Activated naive CD8-positive, alpha-beta T cell treated with anti-CD3 and anti-CD28 coated beads, Interleukin-2, amount 50 U/mL, for 24 hours (primary cell): Measurements from ENCODE around the gene CAMSAP1.

Experiments used
- ATAC-seq: fragments of 150-1000 bp; cut with Tn5 transposase; one replicate; pipeline ENCODE4 v1.10.0; 2021
- DNase-seq: peaks from one replicate; pipeline ENCODE4 v3.0.0; 2021
- H3K27ac Mint-ChIP-seq: one replicate; pipeline ENCODE4 v1.8.0; 2021; ENCODE audit warnings: mild to moderate bottlenecking, mixed read lengths
- H3K27me3 Mint-ChIP-seq: one replicate; pipeline ENCODE4 v1.8.0; 2021; ENCODE audit warnings: mixed read lengths
- H3K36me3 Mint-ChIP-seq: one replicate; pipeline ENCODE4 v1.8.0; 2021; ENCODE audit warnings: low read depth, mixed read lengths
- H3K4me1 Mint-ChIP-seq: one replicate; pipeline ENCODE4 v1.8.0; 2021; ENCODE audit warnings: mixed read lengths
- H3K4me3 Mint-ChIP-seq: one replicate; pipeline ENCODE4 v1.8.0; 2021; ENCODE audit warnings: mild to moderate bottlenecking, moderate library complexity, mixed read lengths
- H3K9me3 Mint-ChIP-seq: one replicate; pipeline ENCODE4 v1.8.0; 2021; ENCODE audit warnings: mixed read lengths

CAMSAP1 gene

GRCh38 chr9:135818718-135819475, 88.4 kb downstream of the CAMSAP1 start:
- H3K36me3 Mint-ChIP-seq: peaks cover 41% of the 10 kb centered on the region
- no peak overlapping the region for H3K4me3 Mint-ChIP-seq
- H3K9me3 Mint-ChIP-seq: no peaks in the 10 kb centered on the region
- H3K27me3 Mint-ChIP-seq: no peaks in the 10 kb centered on the region
- H3K27ac Mint-ChIP-seq: no peak overlapping the region
- H3K4me1 Mint-ChIP-seq: peaks cover 6% of the 10 kb centered on the region
- no peak for DNase-seq
- ATAC-seq: no peak

- peaks cover 40% of the 10 kb centered on the region for H3K36me3 Mint-ChIP-seq
- H3K27me3 Mint-ChIP-seq: no peaks in the 10 kb centered on the region
- H3K27ac Mint-ChIP-seq: no peak overlapping the region
- no peaks in the 10 kb centered on the region for H3K9me3 Mint-ChIP-seq
- H3K4me1 Mint-ChIP-seq: peaks cover 6% of the 10 kb centered on the region
- DNase-seq (no peak), ATAC-seq (no peak)
- H3K4me3 Mint-ChIP-seq: no peak overlapping the region
These were observed 89.2 kb downstream of the CAMSAP1 start for GRCh38 chr9:135817951-135818717.

GRCh38 chr9:135816651-135816970, 90.7 kb downstream of the CAMSAP1 start:
- Mint-ChIP-seq H3K27me3 (no peaks in the 10 kb centered on the region), H3K27ac (no peak overlapping the region), H3K9me3 (no peaks in the 10 kb centered on the region), H3K4me3 (no peak overlapping the region), H3K36me3 (peaks cover 34% of the 10 kb centered on the region), H3K4me1 (peaks cover 6% of the 10 kb centered on the region)
- DNase-seq: no peak
- no peak for ATAC-seq

GRCh38 chr9:135815830-135816650, 91.3 kb downstream of the CAMSAP1 start:
- Mint-ChIP-seq H3K9me3 (no peaks in the 10 kb centered on the region), H3K4me3 (no peak overlapping the region), H3K27ac (no peak overlapping the region), H3K4me1 (peaks cover 6% of the 10 kb centered on the region), H3K36me3 (peaks cover 31% of the 10 kb centered on the region), H3K27me3 (no peaks in the 10 kb centered on the region)
- ATAC-seq (peak; percentile 40), DNase-seq (no peak)

DNA sequence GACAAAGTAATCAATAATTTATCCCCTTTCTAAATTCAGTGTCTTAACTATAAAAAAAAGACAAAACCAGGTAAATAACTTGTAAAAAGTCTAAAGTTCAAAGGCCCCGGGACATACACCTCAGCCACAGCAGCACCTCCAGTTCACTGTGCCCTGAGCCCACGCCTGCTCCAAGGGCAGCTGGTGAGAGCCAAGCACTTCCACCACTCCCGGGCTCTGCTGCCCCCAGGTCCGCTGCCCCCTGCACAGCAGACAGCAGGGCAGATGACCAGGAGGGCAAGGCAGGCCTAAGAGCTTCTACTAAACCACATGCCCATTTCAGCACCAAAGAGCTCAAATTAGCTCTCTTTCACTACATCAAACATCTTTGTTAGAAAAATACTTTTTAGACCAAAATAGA, 91.9 kb downstream of the CAMSAP1 start:
- Mint-ChIP-seq H3K4me3 (no peak overlapping the region), H3K36me3 (peaks cover 34% of the 10 kb centered on the region), H3K27ac (no peak overlapping the region), H3K9me3 (no peaks in the 10 kb centered on the region), H3K4me1 (peaks cover 6% of the 10 kb centered on the region), H3K27me3 (no peaks in the 10 kb centered on the region)
- DNase-seq: no peak
- ATAC-seq: no peak

DNA sequence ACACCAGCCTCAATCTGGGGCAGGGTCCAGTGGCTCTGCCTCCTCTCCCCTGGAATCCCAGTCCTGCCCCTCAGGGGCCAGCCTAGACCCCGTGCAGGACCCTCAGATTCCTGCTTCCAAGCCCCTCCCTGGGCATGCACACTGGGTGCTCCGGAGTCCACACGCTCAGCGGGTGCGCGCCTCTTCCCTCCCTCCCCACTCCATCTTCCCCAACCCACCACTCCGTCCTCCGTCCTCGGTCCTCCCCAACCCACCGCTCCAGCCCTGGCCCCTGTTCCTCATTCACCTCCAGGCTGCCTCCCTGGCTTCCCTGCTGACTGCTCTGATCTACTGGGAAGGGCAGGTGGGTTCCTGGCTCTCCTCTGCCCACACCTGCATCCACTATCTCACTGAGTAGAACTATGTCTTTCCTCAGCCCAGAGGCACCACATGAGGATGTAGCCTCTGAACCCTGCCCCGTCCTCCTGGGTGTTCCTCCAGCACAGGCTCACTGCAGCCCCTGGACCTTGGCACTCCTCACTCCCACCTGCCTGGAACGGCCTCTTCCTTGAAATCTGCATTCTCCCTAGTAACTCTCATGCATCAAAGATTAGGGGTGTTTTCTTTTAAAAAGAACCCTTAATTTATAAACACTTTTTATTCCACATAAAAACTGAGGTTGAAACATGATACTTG, 92.8 kb downstream of the CAMSAP1 start:
- H3K27ac Mint-ChIP-seq: no peak overlapping the region

GRCh38 chr9:135813671-135814290, 93.6 kb downstream of the CAMSAP1 start:
- Mint-ChIP-seq H3K36me3 (peaks cover 29% of the 10 kb centered on the region), H3K27ac (no peak overlapping the region)
- no peak for ATAC-seq

More for the DNA sequence above, 92.8 kb downstream of the CAMSAP1 start:
- Mint-ChIP-seq H3K4me3 (no peak overlapping the region), H3K36me3 (peaks cover 30% of the 10 kb centered on the region), H3K27me3 (no peaks in the 10 kb centered on the region), H3K9me3 (no peaks in the 10 kb centered on the region), H3K4me1 (peaks cover 6% of the 10 kb centered on the region)
- no peak for DNase-seq
- ATAC-seq: no peak

GRCh38 chr9:135812961-135813360, 94.4 kb downstream of the CAMSAP1 start:
- Mint-ChIP-seq H3K27ac (no peak overlapping the region), H3K4me1 (peaks cover 6% of the 10 kb centered on the region), H3K27me3 (no peaks in the 10 kb centered on the region), H3K4me3 (no peak overlapping the region), H3K36me3 (peaks cover 25% of the 10 kb centered on the region), H3K9me3 (no peaks in the 10 kb centered on the region)
- DNase-seq (no peak), ATAC-seq (no peak)

More at GRCh38 chr9:135813671-135814290, 93.6 kb downstream of the CAMSAP1 start:
- H3K4me3 Mint-ChIP-seq: no peak overlapping the region
- H3K27me3 Mint-ChIP-seq: no peaks in the 10 kb centered on the region
- H3K9me3 Mint-ChIP-seq: no peaks in the 10 kb centered on the region
- peaks cover 6% of the 10 kb centered on the region for H3K4me1 Mint-ChIP-seq
- DNase-seq: no peak

DNA sequence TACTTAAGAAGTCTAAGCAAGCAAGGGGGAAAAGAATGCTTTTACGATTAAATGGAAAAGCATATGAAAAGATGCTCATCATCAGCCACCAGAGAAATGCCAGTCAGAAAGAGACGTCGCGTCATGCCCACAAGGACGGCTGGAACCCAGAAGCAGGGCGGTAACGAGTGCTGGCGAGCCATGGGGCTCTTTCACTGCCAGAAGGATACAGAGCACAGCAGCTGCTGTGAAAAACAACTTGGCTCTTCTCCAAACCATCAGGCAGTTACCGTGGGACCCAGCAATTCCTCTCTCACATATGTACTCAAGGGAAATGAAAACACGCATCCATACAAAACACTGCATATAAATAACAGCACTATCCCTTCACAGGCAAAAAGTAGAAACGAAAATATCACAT, 95.5 kb downstream of the CAMSAP1 start:
- ATAC-seq (no peak), DNase-seq (no peak)
- Mint-ChIP-seq H3K4me3 (no peak overlapping the region), H3K27ac (no peak overlapping the region), H3K36me3 (peaks cover 24% of the 10 kb centered on the region), H3K9me3 (no peaks in the 10 kb centered on the region), H3K27me3 (no peaks in the 10 kb centered on the region), H3K4me1 (peaks cover 6% of the 10 kb centered on the region)

- Mint-ChIP-seq H3K36me3 (peaks cover 21% of the 10 kb centered on the region), H3K27me3 (no peaks in the 10 kb centered on the region), H3K27ac (no peak overlapping the region), H3K4me3 (no peak overlapping the region), H3K4me1 (peaks cover 2% of the 10 kb centered on the region), H3K9me3 (no peaks in the 10 kb centered on the region)
- ATAC-seq (no peak), DNase-seq (no peak)
These were observed 96.4 kb downstream of the CAMSAP1 start for GRCh38 chr9:135810806-135811575.

DNA sequence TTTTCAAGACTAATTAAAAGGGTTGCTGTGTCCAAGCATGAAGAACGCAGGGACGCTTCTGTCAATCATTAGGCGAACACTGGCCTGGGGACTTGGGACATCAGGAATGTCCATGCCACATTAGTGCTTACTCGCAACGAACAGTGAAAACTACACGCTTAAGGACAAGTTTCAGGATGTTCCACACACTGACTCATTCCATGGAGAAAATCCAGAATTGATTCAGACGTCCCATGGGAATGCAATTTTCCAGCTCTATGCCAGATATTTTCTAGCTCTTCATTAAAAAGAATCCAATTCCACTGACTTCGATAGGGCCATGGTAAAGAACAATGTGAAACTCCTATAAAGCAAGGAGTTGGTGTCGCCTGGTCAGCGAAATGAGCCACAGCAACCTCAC, 98.2 kb downstream of the CAMSAP1 start:
- Mint-ChIP-seq H3K36me3 (peaks cover 16% of the 10 kb centered on the region), H3K27me3 (no peaks in the 10 kb centered on the region), H3K9me3 (no peaks in the 10 kb centered on the region), H3K4me1 (peaks cover 6% of the 10 kb centered on the region), H3K27ac (no peak overlapping the region), H3K4me3 (no peak overlapping the region)
- DNase-seq (no peak), ATAC-seq (no peak)

DNA sequence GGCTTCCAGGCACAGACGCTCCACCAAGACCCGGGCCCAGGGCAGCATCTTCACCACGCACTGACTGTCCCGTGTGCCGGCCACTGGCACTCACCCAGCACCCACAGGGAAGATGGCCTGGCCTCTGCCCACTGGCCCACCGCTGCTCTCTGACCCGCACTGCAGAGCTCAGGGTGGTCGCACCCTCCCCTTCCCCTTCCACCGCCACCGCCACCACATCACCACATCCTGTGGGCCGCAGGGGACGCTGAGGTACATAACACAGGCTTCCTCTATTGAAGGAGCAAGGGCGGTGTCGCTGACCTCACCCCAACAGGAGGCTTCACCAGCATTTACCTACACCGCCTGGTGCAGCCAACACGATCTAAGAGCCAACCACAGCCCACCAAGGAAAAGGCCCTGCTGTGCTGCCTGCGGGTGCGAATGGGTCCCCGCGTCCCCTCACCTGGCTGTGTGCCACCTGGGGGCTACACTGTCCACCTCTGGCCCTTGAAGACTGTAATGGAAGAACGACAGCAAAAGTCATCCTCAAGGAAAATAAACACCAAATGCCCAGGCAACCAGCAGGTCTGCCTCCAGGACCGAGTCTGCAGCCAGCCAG, 101.8 kb downstream of the CAMSAP1 start:
- peaks cover 6% of the 10 kb centered on the region for H3K4me1 Mint-ChIP-seq
- no peaks in the 10 kb centered on the region for H3K27me3 Mint-ChIP-seq
- no peak for DNase-seq
- H3K4me3 Mint-ChIP-seq: no peak overlapping the region
- H3K9me3 Mint-ChIP-seq: no peaks in the 10 kb centered on the region
- peaks cover 5% of the 10 kb centered on the region for H3K36me3 Mint-ChIP-seq
- ATAC-seq: no peak
- no peak overlapping the region for H3K27ac Mint-ChIP-seq
